Skeletal muscle satellite cell (primary cell): ENCODE results near the gene RNF166.
A peak's percentile ranks its signal among the peaks of the same experiment; 100 is the strongest.
"Not testable (repeated sequence)": the region's sequence is repeated elsewhere in the genome, so short reads cannot be mapped to it uniquely, and the experiment has no call there.

ENCODE experiments used
- H3K27me3 ChIP-seq: 2 replicates; pipeline ENCODE4 v1.7.0; 2013; ENCODE audit warnings: low read length; ENCODE audit not compliant: control insufficient read depth, insufficient read depth
- H3K36me3 ChIP-seq: 2 replicates; pipeline ENCODE4 v1.7.0; 2013; ENCODE audit warnings: mild to moderate bottlenecking, control low read depth, low read length; ENCODE audit not compliant: insufficient read depth
- H3K4me1 ChIP-seq: 2 replicates; pipeline ENCODE4 v1.7.0; 2013; ENCODE audit warnings: low read length; ENCODE audit not compliant: control insufficient read depth, insufficient read depth
- H3K4me2 ChIP-seq: 2 replicates; pipeline ENCODE4 v1.7.0; 2013; ENCODE audit warnings: mild to moderate bottlenecking, low read length
- H3K4me3 ChIP-seq: 2 replicates; pipeline ENCODE4 v1.7.0; 2013; ENCODE audit warnings: low read length
- H3K9ac ChIP-seq: 2 replicates; pipeline ENCODE4 v1.7.0; 2013; ENCODE audit warnings: mild to moderate bottlenecking, low read depth, low read length, moderate library complexity
- H3K9me3 ChIP-seq: replicated peaks from 2 replicates; pipeline ENCODE4 v1.7.0; 2013; ENCODE audit warnings: mild to moderate bottlenecking, control low read depth, low read length

Gene RNF166

GRCh38 chr16:88671806-88672205, 34.4 kb downstream of the RNF166 start:
- Histone ChIP-seq H3K36me3 (peaks cover 3% of the 10 kb centered on the region), H3K4me1 (no peaks in the 10 kb centered on the region), H3K9me3 (no peaks in the 10 kb centered on the region), H3K4me2 (no peak overlapping the region), H3K4me3 (no peak overlapping the region), H3K27me3 (peaks cover 8% of the 10 kb centered on the region), H3K9ac (no peak overlapping the region)

- Histone ChIP-seq H3K9ac (no peak overlapping the region), H3K4me2 (no peak overlapping the region), H3K27me3 (no peaks in the 10 kb centered on the region), H3K4me1 (no peaks in the 10 kb centered on the region), H3K36me3 (peaks cover 3% of the 10 kb centered on the region), H3K9me3 (no peaks in the 10 kb centered on the region), H3K4me3 (no peak overlapping the region)
Observed at GRCh38 chr16:88669980-88670379, 36.2 kb downstream of the RNF166 start.

- not testable (repeated sequence) for H3K4me3 ChIP-seq, H3K9me3 ChIP-seq, H3K36me3 ChIP-seq, H3K4me1 ChIP-seq, H3K9ac ChIP-seq, H3K4me2 ChIP-seq, H3K27me3 ChIP-seq
Observed at GRCh38 chr16:88669493-88669892, 36.7 kb downstream of the RNF166 start.

- Histone ChIP-seq H3K4me1 (no peaks in the 10 kb centered on the region), H3K4me2 (no peak overlapping the region), H3K4me3 (no peak overlapping the region), H3K9me3 (no peaks in the 10 kb centered on the region), H3K9ac (no peak overlapping the region), H3K27me3 (no peaks in the 10 kb centered on the region), H3K36me3 (no peaks in the 10 kb centered on the region)
Observed at GRCh38 chr16:88667461-88667860, 38.7 kb downstream of the RNF166 start.

- H3K9ac ChIP-seq = no peak overlapping the region
- H3K4me1 ChIP-seq = peaks cover 5% of the 10 kb centered on the region
Observed at GRCh38 chr16:88665570-88665969, 40.6 kb downstream of the RNF166 start.

GRCh38 chr16:88665148-88665547, 41.1 kb downstream of the RNF166 start:
- Histone ChIP-seq H3K4me3 (no peak overlapping the region), H3K9ac (no peak overlapping the region), H3K9me3 (no peaks in the 10 kb centered on the region), H3K27me3 (no peaks in the 10 kb centered on the region), H3K36me3 (no peaks in the 10 kb centered on the region), H3K4me2 (no peak overlapping the region), H3K4me1 (peaks cover 5% of the 10 kb centered on the region)

More at GRCh38 chr16:88665570-88665969, 40.6 kb downstream of the RNF166 start:
- no peaks in the 10 kb centered on the region for H3K36me3 ChIP-seq
- no peaks in the 10 kb centered on the region for H3K9me3 ChIP-seq
- no peak overlapping the region for H3K4me2 ChIP-seq
- no peak overlapping the region for H3K4me3 ChIP-seq
- no peaks in the 10 kb centered on the region for H3K27me3 ChIP-seq

GRCh38 chr16:88662843-88663606, 43.2 kb downstream of the RNF166 start, which contains the start of gene MVD:
Gene MVD, minus strand, starts transcription at chr16:88663091. Its CDS starts 11 bp downstream, at chr16:88663080.
- Histone ChIP-seq H3K27me3 (no peaks in the 10 kb centered on the region), H3K9ac (peak within 1 kb of the TSS; percentile 92), H3K4me2 (peak within 1 kb of the TSS; percentile 99), H3K36me3 (no peaks in the 10 kb centered on the region), H3K4me1 (peaks cover 5% of the 10 kb centered on the region), H3K4me3 (peak within 1 kb of the TSS; percentile 97), H3K9me3 (no peaks in the 10 kb centered on the region)

GRCh38 chr16:88662222-88662842, 43.9 kb downstream of the RNF166 start:
- H3K9me3 ChIP-seq = no peaks in the 10 kb centered on the region
- no peaks in the 10 kb centered on the region for H3K36me3 ChIP-seq
- peak overlapping the region; percentile 99 for H3K4me2 ChIP-seq
- peaks cover 5% of the 10 kb centered on the region for H3K4me1 ChIP-seq
- peak overlapping the region; percentile 92 for H3K9ac ChIP-seq
- peak overlapping the region; percentile 97 for H3K4me3 ChIP-seq
- H3K27me3 ChIP-seq = no peaks in the 10 kb centered on the region

GRCh38 chr16:88661468-88661867, 44.7 kb downstream of the RNF166 start:
- peaks cover 7% of the 10 kb centered on the region for H3K36me3 ChIP-seq
- peak overlapping the region; percentile 57 for H3K4me2 ChIP-seq
- H3K4me3 ChIP-seq = peak overlapping the region; percentile 8
- H3K4me1 ChIP-seq = peaks cover 5% of the 10 kb centered on the region
- no peaks in the 10 kb centered on the region for H3K27me3 ChIP-seq
- H3K9me3 ChIP-seq = no peaks in the 10 kb centered on the region
- H3K9ac ChIP-seq = no peak overlapping the region

- peaks cover 5% of the 10 kb centered on the region for H3K4me1 ChIP-seq
- no peak overlapping the region for H3K9ac ChIP-seq
- no peaks in the 10 kb centered on the region for H3K9me3 ChIP-seq
Observed at GRCh38 chr16:88659160-88659559, 47.0 kb downstream of the RNF166 start.

GRCh38 chr16:88658714-88659113, 47.5 kb downstream of the RNF166 start:
- Histone ChIP-seq H3K27me3 (no peaks in the 10 kb centered on the region), H3K36me3 (peaks cover 15% of the 10 kb centered on the region), H3K9me3 (no peaks in the 10 kb centered on the region), H3K9ac (no peak overlapping the region), H3K4me1 (peaks cover 5% of the 10 kb centered on the region), H3K4me2 (no peak overlapping the region), H3K4me3 (no peak overlapping the region)

More at GRCh38 chr16:88659160-88659559, 47.0 kb downstream of the RNF166 start:
- H3K4me3 ChIP-seq = no peak overlapping the region
- H3K36me3 ChIP-seq = peaks cover 15% of the 10 kb centered on the region
- H3K4me2 ChIP-seq = no peak overlapping the region
- no peaks in the 10 kb centered on the region for H3K27me3 ChIP-seq
